CD14-positive monocyte (primary cell): ENCODE measurements around the gene TAF12. TPM values are rescaled to one million over a fixed set of nuclear protein-coding genes. Genes with fewer than 3 reads are reported as not detected.
"Not testable (repeated sequence)": the region's sequence is repeated elsewhere in the genome, so short reads cannot be mapped to it uniquely, and the experiment has no call there.

Experiments used
- DNase-seq, 3 donors: peaks; one replicate each; pipeline ENCODE4 v3.0.0-alpha.2; 2011 to 2022
- H2AFZ ChIP-seq: 2 replicates; pipeline ENCODE4 v1.6.0; 2012; ENCODE audit warnings: mild to moderate bottlenecking, low read depth, low read length, inconsistent platforms; ENCODE audit not compliant: insufficient read depth, poor library complexity, severe bottlenecking
- H3K27ac ChIP-seq, 2 donors: 1 replicate in 1 of 2; 2 replicates in 1 of 2; pipeline ENCODE4 v1.5.1; 2012 to 2013; ENCODE audit warnings: low read length in 2 of 2, control low read depth in 1 of 2, inconsistent platforms in 1 of 2, low read depth in 1 of 2, mild to moderate bottlenecking in 1 of 2
- H3K27me3 ChIP-seq, 2 donors: one replicate each; pipeline versions ENCODE4 v1.6.0 to v1.6.1; 2011 to 2013; ENCODE audit warnings: low read length in 2 of 2; ENCODE audit not compliant: control insufficient read depth in 2 of 2, insufficient read depth in 2 of 2
- H3K36me3 ChIP-seq, 2 donors: replicated peaks in 1 of 2; 1 replicate in 1 of 2; 2 replicates in 1 of 2; pipeline versions ENCODE4 v1.5.1 to v1.6.1; 2012 to 2013; ENCODE audit warnings: low read length in 2 of 2, control low read depth in 1 of 2, inconsistent platforms in 1 of 2, mild to moderate bottlenecking in 1 of 2; ENCODE audit not compliant: insufficient read depth in 2 of 2, control insufficient read depth in 1 of 2
- H3K4me1 ChIP-seq, 2 donors: 1 replicate in 1 of 2; 2 replicates in 1 of 2; pipeline versions ENCODE4 v1.5.1 to v1.6.1; 2012 to 2013; ENCODE audit warnings: low read length in 2 of 2, control low read depth in 1 of 2, inconsistent platforms in 1 of 2, mild to moderate bottlenecking in 1 of 2, moderate library complexity in 1 of 2; ENCODE audit not compliant: insufficient read depth in 2 of 2, control insufficient read depth in 1 of 2
- H3K4me2 ChIP-seq: replicated peaks from 2 replicates; pipeline ENCODE3; 2012; ENCODE audit warnings: low read length, moderate library complexity, mild to moderate bottlenecking; ENCODE audit not compliant: poor library complexity, severe bottlenecking; ENCODE audit errors: extremely low read depth
- H3K4me3 ChIP-seq, 3 experiments: fragments of 200-600 bp in 1 of 3; sonication (generic) in 1 of 3; replicated peaks in 1 of 3; 1 replicate in 2 of 3; 2 replicates in 1 of 3; pipeline ENCODE4 v1.5.1; 2011 to 2013; ENCODE audit warnings: low read length in 3 of 3, mild to moderate bottlenecking in 3 of 3, control low read depth in 2 of 3, low read depth in 2 of 3, inconsistent platforms in 1 of 3, moderate library complexity in 1 of 3
- H3K79me2 ChIP-seq: 2 replicates; pipeline ENCODE4 v1.6.0; 2012; ENCODE audit warnings: mild to moderate bottlenecking, control low read depth, inconsistent platforms, low read length, moderate library complexity; ENCODE audit not compliant: insufficient read depth
- H3K9ac ChIP-seq: 2 replicates; pipeline ENCODE4 v1.6.0; 2017; ENCODE audit warnings: low read length, mild to moderate bottlenecking; ENCODE audit not compliant: insufficient read depth, poor library complexity, severe bottlenecking
- H3K9me3 ChIP-seq, 2 donors: replicated peaks in 1 of 2; 1 replicate in 1 of 2; 2 replicates in 1 of 2; pipeline versions ENCODE4 v1.5.1 to v1.6.1; 2012 to 2013; ENCODE audit warnings: low read length in 2 of 2, control low read depth in 1 of 2; ENCODE audit not compliant: control insufficient read depth in 1 of 2, insufficient read depth in 1 of 2
- H4K20me1 ChIP-seq: 2 replicates; pipeline ENCODE4 v1.6.0; 2012; ENCODE audit warnings: mild to moderate bottlenecking, low read length, control low read depth, moderate library complexity; ENCODE audit not compliant: insufficient read depth
- H3K27ac Mint-ChIP-seq, 7 donors: one replicate each; pipeline ENCODE4 v1.8.0; 2020; ENCODE audit warnings: mild to moderate bottlenecking in 7 of 7, mixed read lengths in 7 of 7, moderate library complexity in 6 of 7, inconsistent platforms in 2 of 7
- H3K27me3 Mint-ChIP-seq, 3 donors: one replicate each; pipeline ENCODE4 v1.8.0; 2021 to 2022; ENCODE audit warnings: low read depth in 3 of 3, mild to moderate bottlenecking in 3 of 3, mixed read lengths in 3 of 3, moderate library complexity in 3 of 3, inconsistent platforms in 1 of 3
- H3K36me3 Mint-ChIP-seq, 2 donors: one replicate each; pipeline ENCODE4 v1.8.0; 2020; ENCODE audit warnings: mixed read lengths in 2 of 2, inconsistent platforms in 1 of 2, mild to moderate bottlenecking in 1 of 2
- H3K4me1 Mint-ChIP-seq: one replicate; pipeline ENCODE4 v1.8.0; 2020; ENCODE audit warnings: mild to moderate bottlenecking, mixed read lengths
- H3K4me3 Mint-ChIP-seq, 2 donors: one replicate each; pipeline ENCODE4 v1.8.0; 2020; ENCODE audit warnings: mild to moderate bottlenecking in 2 of 2, mixed read lengths in 2 of 2, moderate library complexity in 1 of 2
- H3K9me3 Mint-ChIP-seq, 7 donors: one replicate each; pipeline ENCODE4 v1.8.0; 2020 to 2022; ENCODE audit warnings: mixed read lengths in 7 of 7, mild to moderate bottlenecking in 6 of 7, moderate library complexity in 6 of 7, inconsistent platforms in 2 of 7
- CTCF ChIP-seq: fragments of 200-600 bp; IDR thresholded peaks from one replicate; pipeline ENCODE4 v1.8.0; 2022; ENCODE audit warnings: antibody characterized with exemption, mild to moderate bottlenecking
- WGBS: methylation state at CpG from one replicate; pipeline ENCODE4 v1.1.5; 2013; ENCODE audit warnings: missing lambda C conversion rate; ENCODE audit not compliant: insufficient coverage; 5-methylcytosine and 5-hydroxymethylcytosine counted together
- intact Hi-C, 2 donors: fragments of 100-400 bp; cut with micrococcal nuclease; formaldehyde crosslinking; loops; one replicate each; pipeline versions ENCODE4 v1.15.0 to v1.15.1; 2023
- polyA minus RNA-seq: library from RNA; depleted of rRNA, polyadenylated mRNA; stranded (reverse); fragments of >200 nt; gene quantifications from 2 replicates; pipeline ENCODE4 v1.2.3, GENCODE V29; 2012
- polyA plus RNA-seq, 3 donors: library from polyadenylated mRNA; depleted of rRNA in 1 of 3; unstranded in 2 of 3; stranded (reverse) in 1 of 3; fragments of 300-500 nt in 2 of 3; fragments of >200 nt in 1 of 3; fragmentation: Illumina TruSeq in 2 of 3; gene quantifications; 1 replicate in 2 of 3; 2 replicates in 1 of 3; pipeline ENCODE4 v1.2.3, GENCODE V29; 2012 to 2021
- total RNA-seq, 12 experiments: library from RNA in 1 of 12; stranded (reverse) in 1 of 12; fragments of 120-200 nt in 1 of 12; gene quantifications; one replicate each; pipeline ENCODE4 v1.2.4 and lab custom pipeline; 2013 to 2026; ENCODE audit warnings: mixed read lengths in 6 of 12, inconsistent platforms in 1 of 12

TAF12 gene
- total RNA-seq (2013): 55.9 TPM
- polyA plus RNA-seq: 10 to 100 TPM; 36.7 to 53.7 (median 53.7) TPM
- polyA minus RNA-seq: 28.0 and 39.7 TPM in 2 replicates
- total RNA-seq (lab: John Stamatoyannopoulos, UW): 7.5 to 24.2 (median 13.6) reads per million in 11 experiments

- Histone ChIP-seq H3K9me3 (no peaks in the 10 kb centered on the region), H3K4me1 (peaks cover 40 to 44% of the 10 kb centered on the region in 2 donors), H3K9ac (peak within 1 kb of the TSS; percentile 88), H3K4me2 (peak within 1 kb of the TSS; percentile 100), H2AFZ (peak within 1 kb of the TSS; percentile 99), H3K36me3 (no peaks in the 10 kb centered on the region), H3K79me2 (peaks cover 39% of the 10 kb centered on the region), H4K20me1 (no peaks in the 10 kb centered on the region), H3K4me3 (peak within 1 kb of the TSS; percentile 63 to 96 (median 68)), H3K27ac (peak within 1 kb of the TSS; percentile 77 to 97), H3K27me3 (no peaks in the 10 kb centered on the region)
- intact Hi-C loops: loop anchor here (2.0 to 10.0 kb wide), 6 partner anchors 61 to 542 kb away; partner anchors contain the start of genes YTHDF2 (in 2 of the 2) and SRSF4 (in 1 of the 2)
- peak within 1 kb of the TSS; percentile 100 for H3K4me3 Mint-ChIP-seq
- peaks cover 0 to 7% of the 10 kb centered on the region in 2 donors for H3K36me3 Mint-ChIP-seq
- peaks cover 42% of the 10 kb centered on the region for H3K4me1 Mint-ChIP-seq
- TF ChIP-seq CTCF: no peak
- DNase-seq: peak; percentile 92 to 95 (median 94)
- H3K27ac Mint-ChIP-seq: peak within 1 kb of the TSS; percentile 98 to 99 (median 99)
- WGBS: under 1% methylated on average over 33 of the region's 49 CpGs
- peaks cover 0 to 2% (median 0%) of the 10 kb centered on the region in 3 donors for H3K27me3 Mint-ChIP-seq
- H3K9me3 Mint-ChIP-seq: peaks cover 0 to 2% (median 0%) of the 10 kb centered on the region in 7 donors
Observed at GRCh38 chr1:28642847-28643635, at the start of gene TAF12. Gene TAF12 (minus strand): TSS chr1:28643067. CDS start chr1:28622081, 20,986 bp downstream.

- H3K4me1 Mint-ChIP-seq, H3K9me3 ChIP-seq, intact Hi-C loops, H3K27me3 ChIP-seq, H2AFZ ChIP-seq, H3K27ac ChIP-seq, H4K20me1 ChIP-seq, H3K9ac ChIP-seq, H3K4me2 ChIP-seq, H3K4me3 Mint-ChIP-seq, H3K9me3 Mint-ChIP-seq, H3K4me1 ChIP-seq, DNase-seq, H3K79me2 ChIP-seq, H3K27me3 Mint-ChIP-seq, H3K4me3 ChIP-seq: not testable (repeated sequence)
- peaks cover 67 to 89% of the 10 kb centered on the region in 2 donors for H3K36me3 ChIP-seq
- Mint-ChIP-seq H3K36me3 (peaks cover 42 to 88% of the 10 kb centered on the region in 2 donors), H3K27ac (peak overlapping the region in 1 of 7 donors; percentile 30)
- no CpG with 5 or more reads among the region's 1 CpG for WGBS
Observed at GRCh38 chr1:28691627-28692026, 48.8 kb upstream of the TAF12 start.
